ENCODE measurements around the gene PSORS1C1.

Gene PSORS1C1

GRCh38 chr6:31126396-31127175, 12.0 kb downstream of the PSORS1C1 start:
- no peak for DNase-seq (ENCODE audit: low spot score)

- DNase-seq (ENCODE audit: low spot score): peak; percentile 66
Observed at GRCh38 chr6:31128093-31128676, 13.6 kb downstream of the PSORS1C1 start.

- DNase-seq (ENCODE audit: low spot score): no peak
Observed at GRCh38 chr6:31129130-31129529, 14.5 kb downstream of the PSORS1C1 start.

GRCh38 chr6:31130751-31131150, 16.2 kb downstream of the PSORS1C1 start:
- no peak for DNase-seq (ENCODE audit: low spot score)

- DNase-seq (ENCODE audit: low spot score): no peak
Observed at GRCh38 chr6:31131595-31131994, 17.0 kb downstream of the PSORS1C1 start.

- no peak for DNase-seq (ENCODE audit: low spot score)
Observed at GRCh38 chr6:31132806-31133205, 18.2 kb downstream of the PSORS1C1 start.

GRCh38 chr6:31135710-31136109, 21.1 kb downstream of the PSORS1C1 start:
- DNase-seq (ENCODE audit: low spot score): no peak

GRCh38 chr6:31138982-31139381, 24.4 kb downstream of the PSORS1C1 start, which contains the start of gene PSORS1C2:
Gene PSORS1C2, minus strand, starts transcription at chr6:31139066. Its CDS starts 40 bp downstream, at chr6:31139026.
- DNase-seq (ENCODE audit: low spot score): no peak

GRCh38 chr6:31139599-31139998, 25.0 kb downstream of the PSORS1C1 start:
- no peak for DNase-seq (ENCODE audit: low spot score)

- DNase-seq (ENCODE audit: low spot score): no peak
Observed at GRCh38 chr6:31140643-31141042, 26.0 kb downstream of the PSORS1C1 start.

- DNase-seq (ENCODE audit: low spot score): no peak
Observed at GRCh38 chr6:31142361-31142761, 27.8 kb downstream of the PSORS1C1 start.

GRCh38 chr6:31143148-31143547, 28.5 kb downstream of the PSORS1C1 start:
- no peak for DNase-seq (ENCODE audit: low spot score)

GRCh38 chr6:31144296-31144969, 29.8 kb downstream of the PSORS1C1 start:
- no peak for DNase-seq (ENCODE audit: low spot score)

GRCh38 chr6:31144970-31145340, 30.4 kb downstream of the PSORS1C1 start:
- no peak for DNase-seq (ENCODE audit: low spot score)

- no peak for DNase-seq (ENCODE audit: low spot score)
Observed at GRCh38 chr6:31145386-31145785, 30.8 kb downstream of the PSORS1C1 start.

- DNase-seq (ENCODE audit: low spot score): no peak
Observed at GRCh38 chr6:31149827-31150447, 35.3 kb downstream of the PSORS1C1 start.

GRCh38 chr6:31152781-31153180, 38.2 kb downstream of the PSORS1C1 start:
- no peak for DNase-seq (ENCODE audit: low spot score)

GRCh38 chr6:31154436-31154835, 39.8 kb downstream of the PSORS1C1 start:
- no peak for DNase-seq (ENCODE audit: low spot score)

GRCh38 chr6:31156641-31157040, 42.0 kb downstream of the PSORS1C1 start:
- no peak for DNase-seq (ENCODE audit: low spot score)

- no peak for DNase-seq (ENCODE audit: low spot score)
Observed at GRCh38 chr6:31157513-31158139, 43.0 kb downstream of the PSORS1C1 start, which contains the start of gene CCHCR1. Gene CCHCR1, minus strand, starts transcription at chr6:31157802. Its CDS starts 202 bp downstream, at chr6:31157600.

- peak; percentile 99 for DNase-seq (ENCODE audit: low spot score)
Observed at GRCh38 chr6:31158140-31158862, 43.7 kb downstream of the PSORS1C1 start, which contains the start of gene TCF19. Gene TCF19, plus strand, starts transcription at chr6:31158589. Its CDS starts 881 bp downstream, at chr6:31159470.

All from LoVo (cell line).